AG09309 (cell line): ENCODE measurements around the gene STK26.
"Not testable (repeated sequence)": the region's sequence is repeated elsewhere in the genome, so short reads cannot be mapped to it uniquely, and the experiment has no call there.

Source experiments
- DNase-seq: peaks from one replicate; pipeline ENCODE4 v3.0.0-alpha.2; 2010; ENCODE audit warnings: low read depth
- H3K4me3 ChIP-seq: 2 replicates; pipeline ENCODE4 v1.5.1; 2011; ENCODE audit warnings: mild to moderate bottlenecking, low read depth, low read length, moderate library complexity; ENCODE audit not compliant: control insufficient read depth
- CTCF ChIP-seq: IDR thresholded peaks from 2 replicates; pipeline ENCODE4 v1.5.1; 2011; ENCODE audit warnings: mild to moderate bottlenecking, low read depth, low read length, inconsistent platforms; ENCODE audit not compliant: insufficient read depth, control insufficient read depth; ENCODE audit errors: missing control alignments

The STK26 gene

DNA sequence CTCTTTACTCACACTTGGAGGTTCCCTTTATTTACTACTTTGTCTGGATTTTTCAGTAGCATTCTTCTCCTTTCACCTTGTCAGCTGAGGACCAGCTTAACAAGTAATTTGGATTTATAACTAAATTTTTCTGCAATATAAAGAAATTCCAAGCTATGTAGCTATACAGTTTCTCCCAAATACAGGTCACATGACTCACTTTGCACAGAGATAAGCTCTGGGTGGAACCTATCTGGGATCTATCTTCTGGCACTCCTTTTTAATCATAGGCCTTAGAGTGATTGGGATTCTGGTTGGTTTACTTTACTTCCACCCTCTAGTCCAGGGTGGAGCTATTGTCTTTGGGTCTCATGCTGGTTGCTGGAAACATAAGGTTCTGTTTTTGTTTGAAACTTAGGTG lies 34.9 kb upstream of the STK26 start:
- H3K4me3 ChIP-seq, result no peak overlapping the region
- no peak for TF ChIP-seq CTCF

GRCh38 chrX:132001127-132001526 lies 22.0 kb upstream of the STK26 start:
- no peak for DNase-seq
- no peak for TF ChIP-seq CTCF
- H3K4me3 ChIP-seq, result no peak overlapping the region

More for the DNA sequence above, 34.9 kb upstream of the STK26 start:
- DNase-seq, result no peak

DNA sequence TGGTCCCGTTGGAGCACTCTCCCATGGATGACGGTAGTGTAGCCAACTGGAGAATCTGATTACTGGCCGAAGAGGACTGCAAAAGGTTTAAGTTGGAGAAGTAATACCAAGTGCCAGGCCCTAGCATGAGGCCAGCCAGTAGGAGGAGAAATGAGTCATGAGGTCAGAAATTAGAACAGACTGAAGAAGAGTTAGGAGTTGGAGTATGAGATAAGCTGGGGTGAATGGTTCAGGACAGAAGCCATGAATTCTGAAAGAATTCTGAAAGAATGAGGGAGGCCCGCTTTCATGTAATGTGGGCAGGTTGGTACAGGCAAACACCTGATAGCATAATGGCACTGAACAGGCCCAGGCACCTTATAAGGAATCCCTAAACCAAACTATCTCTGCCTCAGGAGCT lies 18.4 kb upstream of the STK26 start:
- DNase-seq, result no peak
- TF ChIP-seq CTCF, result no peak

GRCh38 chrX:132009350-132009749 lies 13.8 kb upstream of the STK26 start:
- no peak for DNase-seq
- H3K4me3 ChIP-seq, result no peak overlapping the region
- no peak for TF ChIP-seq CTCF

More for the DNA sequence above, 18.4 kb upstream of the STK26 start:
- no peak overlapping the region for H3K4me3 ChIP-seq

- H3K4me3 ChIP-seq, DNase-seq: not testable (repeated sequence)
Measured at GRCh38 chrX:132010213-132010612, 12.9 kb upstream of the STK26 start.

GRCh38 chrX:132015875-132016274 lies 7.2 kb upstream of the STK26 start:
- no peak for DNase-seq
- no peak overlapping the region for H3K4me3 ChIP-seq
- TF ChIP-seq CTCF, result no peak

DNA sequence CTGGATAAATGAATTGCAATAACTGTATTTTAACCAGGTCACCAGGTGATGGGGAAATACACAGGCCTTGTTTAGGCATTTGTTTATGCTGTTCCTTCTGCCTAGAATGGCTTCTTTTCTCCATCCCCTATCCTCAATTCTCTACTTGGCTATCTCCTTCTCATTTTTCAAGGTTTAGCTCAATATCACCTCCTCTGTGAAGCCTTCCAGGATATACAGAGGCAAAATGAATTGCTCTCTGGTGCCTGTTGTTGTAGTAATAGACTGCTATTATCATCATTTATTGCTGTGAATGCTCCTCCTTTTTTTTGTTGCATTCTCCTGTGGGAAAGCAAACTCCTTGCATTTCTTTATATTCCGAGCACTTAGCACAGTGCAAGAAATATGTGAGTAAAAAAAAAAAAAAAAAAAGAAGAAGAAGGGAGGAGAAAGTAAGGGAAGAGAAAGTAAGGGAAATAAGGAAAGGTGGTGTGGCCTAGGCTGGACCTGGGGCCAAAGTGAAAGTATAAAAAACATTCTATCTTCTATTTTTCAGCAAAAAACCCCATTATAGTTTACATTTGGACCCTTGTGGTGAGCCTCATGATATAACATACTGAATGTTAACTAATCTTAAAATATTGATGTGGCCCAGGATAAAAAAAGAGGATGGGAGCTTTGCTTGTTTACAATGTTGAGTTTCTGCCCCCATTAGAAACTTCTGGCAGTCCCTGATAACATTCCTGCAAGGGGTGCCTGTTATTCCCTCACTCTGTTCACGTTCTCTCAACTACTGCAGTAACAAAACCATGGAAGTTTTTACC lies 6.3 kb upstream of the STK26 start:
- no peak for TF ChIP-seq CTCF
- no peak for DNase-seq
- H3K4me3 ChIP-seq, result no peak overlapping the region
